Measurements from ENCODE around the gene NCBP3. TPM values are rescaled to one million over a fixed set of nuclear protein-coding genes. Genes with fewer than 3 reads are reported as not detected.
"Not testable (repeated sequence)": the region's sequence is repeated elsewhere in the genome, so short reads cannot be mapped to it uniquely, and the experiment has no call there.

Gene NCBP3
- total RNA-seq, 1 donor from 2014 or later, result 15.3 TPM

DNA sequence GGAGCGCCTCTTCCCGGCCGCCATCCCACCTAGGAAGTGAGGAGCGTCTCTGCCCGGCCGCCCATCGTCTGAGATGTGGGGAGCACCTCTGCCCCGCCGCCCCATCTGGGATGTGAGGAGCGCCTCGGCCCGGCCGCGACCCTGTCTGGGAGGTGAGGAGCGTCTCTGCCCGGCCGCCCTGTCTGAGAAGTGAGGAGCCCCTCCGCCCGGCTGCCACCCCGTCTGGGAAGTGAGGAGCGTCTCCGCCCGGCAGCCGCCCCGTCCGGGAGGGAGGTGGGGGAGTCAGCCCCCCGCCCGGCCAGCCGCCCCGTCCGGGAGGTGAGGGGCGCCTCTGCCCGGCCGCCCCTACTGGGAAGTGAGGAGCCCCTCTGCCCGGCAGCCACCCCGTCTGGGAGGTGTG, 8.2 kb upstream of the NCBP3 start:
- intact Hi-C loops (cut with DNase I); DNase-seq (ENCODE audit: missing footprints); ATAC-seq: not testable (repeated sequence)

DNA sequence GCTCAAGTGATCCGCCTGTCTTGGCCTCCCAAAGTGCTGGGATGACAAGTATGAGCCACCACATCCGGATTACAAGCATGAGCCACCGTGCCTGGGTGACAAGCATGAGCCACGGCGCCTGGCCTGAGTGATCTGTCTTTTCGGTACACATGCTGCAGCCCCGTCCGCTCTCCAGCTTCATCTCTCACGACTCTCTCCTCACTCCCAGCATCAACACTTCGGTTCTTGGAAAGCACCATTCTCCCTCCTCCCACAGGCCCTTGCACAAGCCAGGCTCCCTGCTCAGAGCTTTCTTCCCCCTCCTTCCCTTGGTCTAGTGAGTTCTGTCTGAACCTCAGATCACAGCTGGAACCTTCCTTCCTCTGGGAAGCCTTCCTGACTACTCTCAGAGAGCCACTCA, 6.5 kb upstream of the NCBP3 start:
- DNase-seq (ENCODE audit: missing footprints), result no peak
- intact Hi-C loops (cut with DNase I), result no loop called here
- ATAC-seq, result no peak

DNA sequence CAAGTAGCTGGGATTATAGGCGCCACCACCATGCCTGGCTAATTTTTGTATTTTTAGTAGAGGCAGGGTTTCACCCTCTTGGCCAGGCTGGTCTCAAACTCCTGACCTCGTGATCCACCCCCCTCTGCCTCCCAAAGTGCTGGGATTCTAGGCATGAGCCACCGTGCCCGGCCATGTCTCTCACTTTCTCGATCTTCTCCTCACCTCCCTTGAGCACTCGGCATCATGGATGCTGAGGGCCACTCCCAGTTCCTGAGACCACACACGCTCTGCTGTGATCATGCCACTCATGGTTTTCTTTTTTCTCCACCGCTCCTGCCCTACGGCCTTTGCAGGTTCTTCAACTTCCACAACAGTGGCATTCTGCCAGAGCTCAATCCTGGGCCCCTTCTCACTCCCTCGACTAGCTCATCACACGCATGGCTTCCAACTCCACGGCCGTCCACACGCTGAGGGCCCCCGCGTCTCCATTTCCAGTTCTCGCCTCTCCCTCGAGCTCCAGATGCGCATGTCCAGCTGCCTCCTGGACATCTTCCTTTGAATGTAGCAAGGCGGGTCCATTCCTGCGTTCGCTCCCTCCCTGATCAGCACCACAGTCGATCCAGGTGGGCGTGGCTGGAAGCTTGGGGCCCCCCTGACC, 5.5 kb upstream of the NCBP3 start:
- no peak for DNase-seq (ENCODE audit: missing footprints)
- intact Hi-C loops (cut with DNase I), result no loop called here
- no peak for ATAC-seq

DNA sequence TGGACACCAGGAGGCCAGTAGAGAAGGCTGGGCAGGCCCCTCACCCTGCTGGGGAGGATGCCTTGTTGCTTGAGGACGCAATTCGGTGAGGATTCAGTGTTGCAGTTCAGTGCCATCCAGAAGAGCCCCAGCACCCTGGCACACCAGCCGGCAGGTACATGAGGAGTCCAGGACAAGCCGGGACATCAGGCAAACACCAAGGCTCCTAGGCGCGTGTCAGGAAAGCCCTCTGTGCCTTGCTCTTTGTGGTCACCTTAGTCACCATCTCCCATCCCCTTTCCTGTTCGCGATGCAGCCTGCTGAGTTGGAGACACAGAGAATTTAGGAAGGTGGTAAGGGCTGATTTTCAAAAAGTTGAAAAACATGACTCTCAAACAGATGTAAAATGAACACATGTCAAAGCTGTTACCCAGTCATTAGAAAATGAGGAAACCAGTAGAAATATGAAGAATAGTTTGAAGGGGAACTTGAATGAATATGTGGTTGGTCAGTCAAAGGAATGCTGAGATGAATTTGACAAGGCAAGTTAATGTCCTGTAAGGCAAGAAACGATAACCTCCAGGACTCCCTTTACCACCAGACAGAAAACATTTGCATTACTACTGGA, 2.3 kb upstream of the NCBP3 start:
- ATAC-seq (no peak), DNase-seq (ENCODE audit: missing footprints) (no peak)
- intact Hi-C loops (cut with DNase I), result loop anchor here (5.0 kb wide), 1 partner anchor 111 kb away; no protein-coding TSS in a partner anchor

DNA sequence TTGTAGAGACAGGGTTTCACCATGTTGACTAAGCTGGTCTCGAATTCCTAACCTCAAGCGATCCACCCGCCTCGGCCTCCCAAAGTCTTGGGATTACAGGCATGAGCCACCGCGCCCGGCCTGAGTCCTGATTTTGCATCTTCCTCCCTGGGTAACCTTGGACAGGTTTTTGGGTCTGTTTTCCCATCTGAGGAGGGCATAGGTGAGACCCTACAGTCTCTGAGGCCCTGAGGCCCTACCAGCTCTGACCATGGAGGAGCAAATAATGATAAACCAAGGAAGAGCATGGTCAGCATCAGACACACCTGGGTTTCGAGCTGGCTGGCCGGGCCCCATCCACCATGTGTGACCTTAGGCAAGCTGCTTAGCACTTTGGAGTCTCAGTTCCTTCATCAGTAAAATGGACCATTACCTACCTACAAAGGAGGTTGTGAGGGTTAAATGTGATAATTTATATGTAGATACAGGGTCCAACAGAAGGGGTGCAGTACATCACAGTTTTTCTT, 1.2 kb upstream of the NCBP3 start:
- ATAC-seq (no peak), DNase-seq (ENCODE audit: missing footprints) (no peak)
- intact Hi-C loops (cut with DNase I), result loop anchor here (5.0 kb wide), 1 partner anchor 110 kb away; no protein-coding TSS in a partner anchor

DNA sequence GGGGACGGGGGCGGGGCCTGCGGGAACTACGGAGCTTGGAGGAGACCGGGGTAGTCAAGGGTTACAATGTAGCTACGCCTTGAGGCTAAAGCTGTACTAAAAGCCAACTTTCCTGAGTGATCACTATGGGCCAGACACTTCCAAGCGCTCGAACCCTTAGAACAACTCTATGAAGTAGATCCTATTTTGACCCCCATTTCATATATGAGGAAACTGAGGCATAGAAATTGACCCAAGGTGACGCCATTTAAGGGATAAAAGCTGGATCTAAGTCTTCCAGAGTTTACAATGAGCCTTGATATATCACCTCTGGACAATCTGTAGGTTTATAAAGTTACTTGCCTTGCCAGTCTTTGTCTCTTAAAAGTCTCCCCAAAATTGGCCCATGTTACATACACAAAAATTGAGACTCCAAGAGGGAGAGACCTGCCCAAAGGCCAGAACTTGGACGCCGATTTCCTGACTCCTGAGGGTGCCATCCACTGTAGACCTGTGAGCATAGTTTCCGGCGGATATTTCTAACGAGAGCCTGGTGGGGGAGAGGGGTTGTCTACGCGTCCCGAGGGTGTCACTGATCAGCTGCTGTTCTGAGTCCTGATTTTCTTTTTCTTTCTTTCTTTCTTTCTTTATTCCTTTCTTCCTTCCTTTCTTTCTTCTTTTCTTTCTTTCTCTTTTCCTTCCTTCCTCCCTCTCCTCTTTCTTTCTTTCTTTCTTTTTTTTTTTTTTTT, 555 bp upstream of the NCBP3 start:
- intact Hi-C loops (cut with DNase I), result loop anchor here (5.0 kb wide), 1 partner anchor 109 kb away; no protein-coding TSS in a partner anchor
- ATAC-seq (no peak), DNase-seq (ENCODE audit: missing footprints) (no peak)

DNA sequence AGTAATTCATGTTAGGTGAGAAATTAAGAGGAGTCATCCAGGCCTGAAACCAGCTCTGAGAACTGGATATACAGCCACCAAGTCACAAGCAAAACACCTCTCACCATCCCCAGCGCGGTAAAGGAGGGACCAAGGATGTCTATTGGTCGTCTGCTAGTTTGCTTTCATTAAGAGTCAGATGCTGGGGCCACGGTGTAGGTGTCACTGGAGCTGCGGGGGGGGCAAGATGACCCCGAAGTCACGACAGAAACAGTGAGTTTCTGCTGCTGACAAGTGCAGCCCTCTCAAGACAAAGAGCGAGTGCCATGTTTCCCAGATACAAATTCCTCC, 790 bp downstream of the NCBP3 start:
- peak; percentile 1 for ATAC-seq
- intact Hi-C loops (cut with DNase I), result loop anchor here (5.0 kb wide), 1 partner anchor 108 kb away; no protein-coding TSS in a partner anchor
- no peak for DNase-seq (ENCODE audit: missing footprints)

DNA sequence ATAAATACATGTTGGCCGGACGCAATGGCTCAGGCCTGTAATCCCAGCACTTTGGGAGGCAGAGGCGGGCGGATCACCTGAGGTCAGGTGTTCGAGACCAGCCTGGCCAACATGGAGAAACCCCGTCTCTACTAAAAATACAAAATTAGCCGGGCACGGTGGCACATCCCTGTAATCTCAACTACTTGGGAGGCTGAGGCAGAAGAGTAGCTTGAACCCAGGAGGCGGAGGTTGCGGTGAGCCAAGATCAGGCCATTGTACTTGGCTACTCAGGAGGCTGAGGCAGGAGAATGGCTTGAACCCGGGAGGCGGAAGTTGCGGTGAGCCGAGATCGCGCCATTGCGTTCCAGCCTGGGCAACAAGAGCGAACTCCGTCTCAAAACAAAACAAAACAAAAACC, 1.5 kb downstream of the NCBP3 start:
- ATAC-seq; DNase-seq (ENCODE audit: missing footprints); intact Hi-C loops (cut with DNase I): not testable (repeated sequence)

DNA sequence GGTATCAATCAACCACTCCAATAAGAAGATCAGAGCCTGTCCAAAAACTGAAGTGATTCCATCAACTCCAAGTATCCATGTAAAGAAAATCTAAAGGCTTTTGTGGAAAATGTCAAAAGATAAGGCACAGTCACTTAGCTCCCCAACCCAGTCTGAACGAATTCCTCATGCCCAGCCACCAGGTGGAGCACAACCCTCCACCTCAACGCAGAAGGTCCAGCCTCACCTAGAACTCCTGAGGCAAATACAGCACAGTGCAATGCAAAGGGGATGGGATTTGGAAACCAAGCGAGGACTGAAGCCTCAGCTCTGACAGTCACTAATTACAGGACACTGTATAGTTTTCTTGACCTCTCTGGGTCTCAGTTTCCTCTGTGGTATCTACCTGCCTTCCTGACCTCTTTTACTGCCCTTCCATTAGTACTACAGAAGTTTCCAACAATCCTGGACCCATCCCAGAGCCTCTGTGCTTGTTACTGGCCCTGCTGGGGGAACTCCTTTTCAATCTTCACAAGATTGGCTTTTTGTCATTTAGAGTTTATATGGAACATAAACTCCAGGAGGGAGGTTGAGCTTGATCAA, 2.0 kb downstream of the NCBP3 start:
- intact Hi-C loops (cut with DNase I), result no loop called here
- ATAC-seq (no peak), DNase-seq (ENCODE audit: missing footprints) (no peak)

DNA sequence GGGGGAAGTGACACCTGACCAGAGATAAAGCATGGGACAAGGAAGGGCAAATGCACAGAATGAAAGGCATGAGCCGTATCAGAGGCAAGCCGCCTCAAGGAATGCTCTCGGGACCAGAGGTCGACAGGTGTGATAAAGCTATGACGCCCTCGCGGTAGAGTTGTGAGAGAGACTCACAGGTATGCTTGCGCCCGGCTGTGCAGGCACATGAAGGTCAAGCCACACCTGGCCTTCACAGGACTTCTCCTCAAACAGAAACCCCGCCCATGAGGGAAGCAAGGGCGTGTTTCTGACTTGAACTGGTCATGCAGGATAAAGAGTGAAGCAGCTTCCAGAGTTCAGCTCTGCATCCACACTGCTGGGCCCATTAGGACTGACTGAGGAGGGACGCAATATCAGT, 7.8 kb downstream of the NCBP3 start:
- DNase-seq (ENCODE audit: missing footprints) (no peak), ATAC-seq (no peak)
- intact Hi-C loops (cut with DNase I), result no loop called here

DNA sequence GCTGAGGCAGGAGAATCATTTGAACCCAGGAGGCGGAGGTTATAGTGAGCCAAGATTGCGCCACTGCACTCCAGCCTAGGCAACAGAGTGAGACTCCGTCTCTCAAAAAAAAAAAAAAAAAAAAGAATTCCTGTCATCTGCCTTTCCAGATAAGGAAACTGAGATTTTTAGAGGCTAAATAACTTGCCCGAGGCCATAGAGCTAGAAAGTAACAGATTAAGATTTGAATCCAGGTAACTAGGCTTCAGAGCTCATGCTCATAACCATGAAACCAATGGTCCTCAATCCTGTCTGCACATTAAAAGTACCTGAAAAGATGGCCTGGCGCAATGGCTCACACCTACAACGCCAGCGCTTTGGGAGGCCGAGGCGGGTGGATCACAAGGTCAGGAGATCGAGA, 9.5 kb downstream of the NCBP3 start:
- intact Hi-C loops (cut with DNase I), result no loop called here
- no peak for DNase-seq (ENCODE audit: missing footprints)
- no peak for ATAC-seq

DNA sequence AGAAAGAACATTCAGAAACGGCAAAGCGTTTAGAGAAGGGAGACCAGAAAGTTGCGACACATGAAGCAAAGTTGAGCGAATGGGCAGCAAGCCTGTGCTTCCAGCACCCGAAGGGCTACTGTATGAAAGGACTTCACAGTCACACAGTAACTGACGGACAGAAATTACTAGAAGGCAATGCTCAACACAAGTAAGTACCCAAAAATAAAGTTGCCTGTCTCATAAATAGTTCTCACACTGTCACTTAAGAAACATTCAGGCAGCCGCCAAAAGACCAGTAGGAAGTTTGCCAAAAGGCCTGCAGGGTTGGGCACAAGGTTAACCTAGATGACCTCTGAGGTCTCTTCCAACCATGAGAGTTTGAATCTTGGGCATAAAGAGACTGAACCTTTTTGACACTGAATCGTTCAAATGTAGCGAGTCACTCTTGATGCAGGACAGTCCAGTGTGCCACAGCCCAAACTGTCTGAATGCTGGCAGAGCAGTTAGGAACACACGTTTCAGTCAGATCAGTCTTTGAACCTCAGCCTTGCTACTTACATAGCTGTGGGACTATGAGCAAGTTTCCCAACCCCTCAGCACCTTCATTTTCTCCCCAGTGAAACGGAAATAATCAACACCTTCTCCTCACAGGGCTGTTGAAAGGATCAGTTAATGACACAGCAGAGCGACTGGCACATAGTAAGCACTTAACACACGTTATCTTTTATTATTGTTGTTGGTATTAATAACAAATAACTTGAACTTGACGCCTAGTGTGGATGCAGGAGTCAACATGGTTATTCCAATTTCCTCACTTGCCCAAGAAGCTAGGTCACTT, 10.4 kb downstream of the NCBP3 start:
- ATAC-seq (peak; percentile 68), DNase-seq (ENCODE audit: missing footprints) (no peak)
- intact Hi-C loops (cut with DNase I), result no loop called here

DNA sequence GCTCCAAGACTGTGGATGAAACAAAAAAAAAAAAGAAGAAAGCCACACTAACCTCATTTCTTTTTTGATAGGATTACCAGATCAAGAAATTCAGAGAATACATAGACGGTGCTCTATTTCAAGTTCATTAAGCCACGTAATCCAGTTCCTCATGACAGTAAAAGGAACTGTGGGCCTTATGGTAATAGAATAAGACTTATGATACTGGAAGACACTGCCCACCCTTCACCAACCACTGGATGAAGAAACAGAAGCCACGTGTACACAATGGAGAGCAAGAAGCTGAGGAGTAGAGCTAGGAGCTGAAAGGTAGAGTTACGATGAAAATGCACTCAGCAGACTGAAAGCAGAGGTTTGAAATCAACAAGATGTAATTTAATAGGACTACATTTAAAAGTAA, 11.2 kb downstream of the NCBP3 start:
- intact Hi-C loops (cut with DNase I), result no loop called here
- ATAC-seq (no peak), DNase-seq (ENCODE audit: missing footprints) (no peak)

DNA sequence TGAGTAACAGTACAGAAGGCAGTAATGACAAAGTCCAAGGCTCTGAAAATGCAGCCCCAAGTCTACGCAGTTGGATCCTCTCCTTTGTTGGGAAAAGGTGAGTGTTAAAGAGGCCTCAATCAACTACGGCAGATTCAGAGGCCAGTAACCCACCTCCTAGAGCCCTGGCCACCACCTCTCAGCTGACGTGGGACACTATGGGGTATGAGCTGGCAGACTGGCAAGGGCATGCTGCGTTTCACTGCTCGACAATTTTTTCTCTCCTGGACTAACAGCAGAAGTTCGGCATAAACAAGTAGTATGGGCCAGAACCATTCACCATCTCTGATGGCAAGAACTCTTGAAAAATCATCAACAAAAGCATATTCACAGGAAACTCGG, 17.2 kb downstream of the NCBP3 start:
- DNase-seq (ENCODE audit: missing footprints), result no peak
- peak; percentile 30 for ATAC-seq
- intact Hi-C loops (cut with DNase I), result loop anchor here (5.0 kb wide), 1 partner anchor 92 kb away; no protein-coding TSS in a partner anchor

DNA sequence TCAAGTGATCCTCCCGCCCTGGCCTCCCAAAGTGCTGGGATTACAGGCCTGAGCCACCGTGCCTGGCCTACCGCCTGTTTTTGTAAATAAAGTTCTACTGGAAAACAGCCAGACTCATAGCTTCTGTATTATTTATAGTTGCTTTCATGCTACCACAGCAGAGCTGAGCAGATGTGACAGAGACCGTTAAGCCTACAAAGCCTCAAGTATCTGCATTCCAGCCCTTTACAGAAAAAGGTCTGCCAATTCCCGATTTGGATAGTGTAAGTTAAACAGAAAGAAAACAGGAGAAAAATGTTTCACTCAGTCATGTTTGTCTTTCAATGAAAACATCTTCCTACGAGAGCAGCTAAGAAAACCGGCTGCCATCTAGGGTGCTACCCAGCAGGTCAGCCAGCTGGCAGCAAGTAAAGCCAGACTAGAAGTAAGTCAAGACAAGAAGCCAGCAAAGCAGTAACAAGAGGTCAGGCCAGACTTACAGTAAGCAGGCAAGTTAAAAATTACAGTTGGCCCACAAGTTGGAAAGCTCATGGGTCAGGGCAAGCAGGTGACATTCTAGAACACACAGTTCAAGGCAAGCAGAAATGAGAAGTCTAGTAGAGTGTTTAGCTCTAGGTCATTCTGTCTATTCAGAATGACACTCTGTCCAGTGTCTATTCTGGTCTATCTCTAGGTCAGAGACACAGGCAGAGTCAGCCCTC, 17.7 kb downstream of the NCBP3 start:
- intact Hi-C loops (cut with DNase I), result loop anchor here (5.0 kb wide), 1 partner anchor 91 kb away; no protein-coding TSS in a partner anchor
- DNase-seq (ENCODE audit: missing footprints) (no peak), ATAC-seq (peak; percentile 87)

DNA sequence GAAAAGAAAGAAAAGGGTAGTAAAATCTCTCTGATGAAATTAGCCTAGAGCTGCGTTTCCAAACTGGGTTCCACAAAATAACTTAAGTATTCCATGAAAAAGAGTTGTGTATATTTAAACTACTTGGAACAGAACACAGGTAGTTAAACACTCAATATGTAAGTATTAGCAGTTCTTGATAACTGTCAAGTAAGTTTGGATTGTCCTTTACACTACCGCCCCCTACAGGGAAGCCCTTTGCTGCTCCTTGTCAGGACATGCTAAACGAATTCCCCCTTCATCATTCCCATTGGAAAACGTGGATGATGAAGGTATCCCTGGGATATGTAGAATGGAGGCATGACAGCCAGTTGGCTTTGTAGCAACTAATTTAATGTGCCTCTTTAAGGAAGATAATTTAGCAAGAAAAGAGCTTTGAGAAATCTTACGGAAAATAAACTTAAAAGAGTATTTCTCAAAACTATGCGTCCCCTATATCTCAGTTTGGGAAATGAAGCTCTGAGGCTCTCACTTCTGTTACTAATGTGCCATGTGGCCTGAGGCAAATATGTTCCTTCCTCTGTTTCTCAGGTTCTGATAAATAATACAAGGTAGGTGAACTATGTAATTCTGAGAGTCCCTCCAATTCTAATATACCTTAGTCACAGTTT, 18.8 kb downstream of the NCBP3 start:
- no peak for ATAC-seq
- DNase-seq (ENCODE audit: missing footprints), result no peak
- intact Hi-C loops (cut with DNase I), result loop anchor here (5.0 kb wide), 1 partner anchor 90 kb away; no protein-coding TSS in a partner anchor

DNA sequence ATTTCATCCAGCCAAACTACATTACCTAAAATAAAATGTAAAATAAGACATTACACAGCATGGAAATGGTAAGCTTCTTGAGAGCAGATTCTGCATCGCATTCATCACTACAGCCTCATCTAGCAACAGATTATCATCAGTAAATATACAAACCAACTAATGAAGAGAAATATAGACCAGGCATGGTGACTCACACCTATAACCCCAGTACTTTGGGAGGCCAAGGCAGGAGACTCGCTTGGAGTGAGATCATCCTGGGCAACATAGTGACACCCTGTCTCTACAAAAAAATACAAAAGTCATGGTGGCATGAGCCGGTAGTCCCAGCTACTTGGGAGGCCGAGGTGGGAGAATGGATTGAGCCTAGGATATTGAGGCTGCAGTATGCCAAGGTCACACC, 19.9 kb downstream of the NCBP3 start:
- ATAC-seq, result no peak
- intact Hi-C loops (cut with DNase I), result loop anchor here (5.0 kb wide), 1 partner anchor 89 kb away; no protein-coding TSS in a partner anchor
- no peak for DNase-seq (ENCODE audit: missing footprints)
